IMR-90 (cell line): Measurements from ENCODE around the gene CALN1. TPM values are rescaled to one million over a fixed set of nuclear protein-coding genes. Genes with fewer than 3 reads are reported as not detected.

ENCODE experiments used
- ATAC-seq: fragments of 200-7000 bp; cut with Tn5 transposase; 2 replicates; pipeline ENCODE4 v1.9.1; 2020; ENCODE audit warnings: low read depth, mild to moderate bottlenecking, moderate library complexity
- BruUV-seq: library from RNA; stranded (reverse); fragments of 400-500 nt; replicated peaks from 2 replicates; lab custom pipeline; 2021; lab: Mats Ljungman, UMichigan
- CTCF ChIA-PET: fragments of 300-600 bp; formaldehyde crosslinking; extraction: SDS; loops from one replicate; lab custom pipeline; 2021; ENCODE audit warnings: antibody characterized with exemption; lab: Yijun Ruan, JAX
- POLR2A ChIA-PET: fragments of 300-600 bp; sonication (Branson Sonifier 250); formaldehyde crosslinking; loops from one replicate; lab custom pipeline; 2022; ENCODE audit warnings: antibody characterized with exemption; ENCODE audit not compliant: unreplicated experiment; lab: Charles Lee
- DNase-seq: peaks from one replicate; pipeline ENCODE4 v3.0.0; 2013
- H2AFZ ChIP-seq: replicated peaks from 2 replicates; pipeline ENCODE3; 2013; ENCODE audit warnings: low read length, mild to moderate bottlenecking; ENCODE audit not compliant: poor library complexity
- H2AK5ac ChIP-seq: 2 replicates; pipeline ENCODE4 v1.6.1; 2013; ENCODE audit warnings: low read depth, low read length, inconsistent platforms
- H2AK9ac ChIP-seq: replicated peaks from 2 replicates; pipeline ENCODE3; 2013; ENCODE audit warnings: mild to moderate bottlenecking, low read depth, low read length, moderate library complexity; ENCODE audit not compliant: poor library complexity
- H2BK120ac ChIP-seq: 2 replicates; pipeline ENCODE4 v1.6.1; 2013; ENCODE audit warnings: low read depth, low read length, inconsistent platforms
- H2BK15ac ChIP-seq: 3 replicates; pipeline ENCODE4 v1.6.1; 2013; ENCODE audit warnings: low read depth, low read length, inconsistent platforms
- H2BK20ac ChIP-seq: 2 replicates; pipeline ENCODE4 v1.6.1; 2013; ENCODE audit warnings: low read depth, mild to moderate bottlenecking, inconsistent platforms, low read length, moderate library complexity
- H2BK5ac ChIP-seq: 2 replicates; pipeline ENCODE4 v1.6.1; 2013; ENCODE audit warnings: mild to moderate bottlenecking, low read depth, low read length, inconsistent platforms; ENCODE audit not compliant: poor library complexity, severe bottlenecking
- H3K14ac ChIP-seq: replicated peaks from 2 replicates; pipeline ENCODE4 v1.6.1; 2013; ENCODE audit warnings: low read depth, low read length, inconsistent platforms
- H3K18ac ChIP-seq: 2 replicates; pipeline ENCODE4 v1.6.1; 2013; ENCODE audit warnings: low read depth, low read length, control low read depth
- H3K23ac ChIP-seq: 2 replicates; pipeline ENCODE4 v1.6.1; 2013; ENCODE audit warnings: low read depth, low read length, inconsistent platforms
- H3K27ac ChIP-seq: 2 replicates; pipeline ENCODE4 v1.5.1; 2013; ENCODE audit warnings: mild to moderate bottlenecking, control low read depth, low read length; ENCODE audit not compliant: insufficient read depth
- H3K27me3 ChIP-seq: 2 replicates; pipeline ENCODE4 v1.6.1; 2013; ENCODE audit warnings: low read length; ENCODE audit not compliant: control insufficient read depth, insufficient read depth
- H3K36me3 ChIP-seq: 2 replicates; pipeline ENCODE4 v1.6.1; 2013; ENCODE audit warnings: low read length, mixed read lengths; ENCODE audit not compliant: control insufficient read depth, insufficient read depth
- H3K4ac ChIP-seq: 2 replicates; pipeline ENCODE4 v1.6.1; 2013; ENCODE audit warnings: low read depth, low read length, inconsistent platforms
- H3K4me1 ChIP-seq: 2 replicates; pipeline ENCODE4 v1.6.1; 2013; ENCODE audit warnings: low read length, mixed read lengths; ENCODE audit not compliant: control insufficient read depth, insufficient read depth
- H3K4me2 ChIP-seq: 2 replicates; pipeline ENCODE4 v1.6.1; 2013; ENCODE audit warnings: low read depth, mild to moderate bottlenecking, control low read depth, low read length, moderate library complexity
- H3K4me3 ChIP-seq: 2 replicates; pipeline ENCODE4 v1.5.1; 2013; ENCODE audit warnings: low read depth, mild to moderate bottlenecking, control low read depth, low read length, moderate library complexity; ENCODE audit not compliant: insufficient read depth
- H3K56ac ChIP-seq: 2 replicates; pipeline ENCODE4 v1.6.1; 2013; ENCODE audit warnings: low read length, inconsistent platforms; ENCODE audit not compliant: insufficient read depth; ENCODE audit errors: extremely low read depth
- H3K79me1 ChIP-seq, 2 experiments: 2 replicates each; pipeline ENCODE4 v1.6.1; 2013; ENCODE audit warnings: low read length in 2 of 2, inconsistent platforms in 1 of 2, low read depth in 1 of 2
- H3K9ac ChIP-seq: 2 replicates; pipeline ENCODE4 v1.6.1; 2013; ENCODE audit warnings: low read depth, low read length, control low read depth
- H3K9me1 ChIP-seq: 2 replicates; pipeline ENCODE4 v1.6.1; 2013; ENCODE audit warnings: low read length, inconsistent platforms; ENCODE audit not compliant: insufficient read depth
- H3K9me3 ChIP-seq: 2 replicates; pipeline ENCODE4 v1.6.1; 2013; ENCODE audit warnings: low read length; ENCODE audit not compliant: control insufficient read depth, insufficient read depth
- H4K20me1 ChIP-seq: 2 replicates; pipeline ENCODE4 v1.6.1; 2013; ENCODE audit warnings: low read length, inconsistent platforms; ENCODE audit not compliant: insufficient read depth
- H4K5ac ChIP-seq: 2 replicates; pipeline ENCODE4 v1.6.1; 2013; ENCODE audit warnings: mild to moderate bottlenecking, low read depth, low read length, control low read depth
- H4K8ac ChIP-seq, 2 experiments: 2 replicates each; pipeline ENCODE4 v1.6.1; 2013; ENCODE audit warnings: low read depth in 2 of 2, low read length in 2 of 2, control low read depth in 1 of 2, inconsistent platforms in 1 of 2
- H4K91ac ChIP-seq: 2 replicates; pipeline ENCODE4 v1.6.1; 2013; ENCODE audit warnings: low read depth, low read length, inconsistent platforms; ENCODE audit not compliant: insufficient read depth
- BHLHE40 ChIP-seq: fragments of 150-350 bp; IDR thresholded peaks from 2 replicates; pipeline ENCODE4 v1.6.1; 2016; ENCODE audit warnings: mild to moderate bottlenecking, low read depth, low read length
- CEBPB ChIP-seq: IDR thresholded peaks from 2 replicates; pipeline ENCODE4 v1.6.1; 2012; ENCODE audit warnings: low read depth, low read length, improper control_type of control experiment
- CHD1 ChIP-seq: IDR thresholded peaks from 2 replicates; pipeline ENCODE4 v1.6.1; 2012; ENCODE audit warnings: low read depth, low read length, improper control_type of control experiment
- CTCF ChIP-seq: conservative IDR thresholded peaks from 2 replicates; pipeline ENCODE4 v1.5.1; 2012; ENCODE audit warnings: mild to moderate bottlenecking, low read depth, low read length, improper control_type of control experiment
- ELK1 ChIP-seq: fragments of 150-350 bp; IDR thresholded peaks from 2 replicates; pipeline ENCODE4 v1.6.1; 2016; ENCODE audit warnings: low read depth, mild to moderate bottlenecking, low read length, moderate library complexity, borderline replicate concordance
- MAFK ChIP-seq: IDR thresholded peaks from 2 replicates; pipeline ENCODE4 v1.6.1; 2012; ENCODE audit warnings: low read depth, low read length, improper control_type of control experiment
- MAZ ChIP-seq: IDR thresholded peaks from 2 replicates; pipeline ENCODE4 v1.6.1; 2012; ENCODE audit warnings: low read depth, mild to moderate bottlenecking, low read length, improper control_type of control experiment, moderate library complexity, borderline replicate concordance
- RAD21 ChIP-seq: IDR thresholded peaks from 2 replicates; pipeline ENCODE4 v1.6.1; 2012; ENCODE audit warnings: low read length, improper control_type of control experiment
- SMC3 ChIP-seq: fragments of 150-350 bp; IDR thresholded peaks from 2 replicates; pipeline ENCODE4 v1.6.1; 2016; ENCODE audit warnings: low read depth, mild to moderate bottlenecking, antibody characterized with exemption, low read length, moderate library complexity
- USF2 ChIP-seq: fragments of 150-350 bp; IDR thresholded peaks from 2 replicates; pipeline ENCODE4 v1.6.1; 2017; ENCODE audit warnings: mild to moderate bottlenecking, antibody characterized with exemption, low read length, low read depth
- whole genome bisulfite sequencing, 2 experiments: methylation state at CpG; one replicate each; pipeline versions ENCODE4 v1.1.5 to v1.1.7; 2013; ENCODE audit warnings: missing lambda C conversion rate in 2 of 2; ENCODE audit not compliant: insufficient read length in 1 of 2; ENCODE audit errors: extremely low coverage in 2 of 2; 5-methylcytosine and 5-hydroxymethylcytosine counted together
- dilution Hi-C: fragments of 300-500 bp; cut with HindIII; formaldehyde crosslinking; loops from one replicate; pipeline ENCODE4 v1.14.3; 2018; ENCODE audit warnings: low sequenced_read_pairs; ENCODE audit not compliant: unreplicated experiment
- in situ Hi-C: fragments of 300-500 bp; cut with MboI; formaldehyde crosslinking; loops from 3 replicates; pipeline ENCODE4 v1.14.3; 2019; ENCODE audit warnings: low sequenced_read_pairs, inconsistent platforms, mixed read lengths
- intact Hi-C: fragments of 100-400 bp; cut with micrococcal nuclease; formaldehyde crosslinking; loops from 2 replicates; pipeline ENCODE4 v1.10.0; 2022
- polyA plus RNA-seq, 3 experiments: library from polyadenylated mRNA; depleted of rRNA; stranded (reverse); fragments of >200 nt; gene quantifications; 2 replicates each; pipeline ENCODE4 v1.2.3, GENCODE V29; 2012; ENCODE audit warnings: low replicate concordance in 1 of 3
- total RNA-seq: library from RNA; depleted of rRNA; stranded (reverse); fragments of >200 nt; gene quantifications from 2 replicates; pipeline ENCODE4 v1.2.3, GENCODE V29; 2012

Gene CALN1
- total and polyA plus RNA-seq, 2 of the 4 experiments (the other 2 are of a cell fraction), result not detected

- Histone ChIP-seq H3K23ac (no peak overlapping the region), H3K14ac (no peak overlapping the region), H3K4ac (no peak overlapping the region), H3K27me3 (no peaks in the 10 kb centered on the region), H3K4me2 (no peak overlapping the region), H3K9me1 (no peaks in the 10 kb centered on the region), H3K9ac (no peak overlapping the region), H3K36me3 (no peaks in the 10 kb centered on the region), H2AFZ (no peak overlapping the region), H4K20me1 (no peaks in the 10 kb centered on the region), H2AK5ac (no peak overlapping the region), H4K5ac (no peak overlapping the region), H3K4me1 (no peaks in the 10 kb centered on the region), H2BK20ac (no peak overlapping the region), H2BK120ac (no peak overlapping the region), H3K18ac (no peak overlapping the region), H3K56ac (no peak overlapping the region), H4K91ac (no peak overlapping the region), H3K9me3 (peaks cover 34% of the 10 kb centered on the region), H4K8ac (no peak overlapping the region), H2BK5ac (no peak overlapping the region), H2AK9ac (no peak overlapping the region), H3K4me3 (no peak overlapping the region), H3K27ac (no peak overlapping the region), H2BK15ac (no peak overlapping the region), H3K79me1 (no peaks in the 10 kb centered on the region)
- ChIA-PET POLR2A (no interaction called here), CTCF (no interaction called here)
- TF ChIP-seq MAFK, result no peak
- TF ChIP-seq CEBPB, result no peak
- no peak for TF ChIP-seq ELK1
- no peak for TF ChIP-seq USF2
- TF ChIP-seq CHD1, result no peak
- TF ChIP-seq MAZ, result no peak
- TF ChIP-seq BHLHE40, result no peak
- no peak for TF ChIP-seq SMC3
- TF ChIP-seq CTCF, result no peak
- TF ChIP-seq RAD21, result no peak
- no peak for ATAC-seq
- 68% methylated on average over 10 of the region's 15 CpGs; no CpG with 5 or more reads in 1 of the 2 experiments for WGBS, 2 experiments
- no TSS peak for BruUV-seq
- dilution Hi-C loops (no loop called here), in situ Hi-C loops (no loop called here), intact Hi-C loops (no loop called here)
- DNase-seq, result no peak
These were observed 6.3 kb downstream of the CALN1 start for GRCh38 chr7:72405871-72406270.
